ENCODE measurements around the gene GTF2F2.

- TF ChIP-seq EZH2phosphoT487 (IDR thresholded peaks at IDR 0.05; ENCODE audit: low read depth) (no peak), CTCF (IDR thresholded peaks at IDR 0.05; ENCODE audit: low read depth, low read length) (no peak)
These were observed 21.1 kb downstream of the GTF2F2 start for GRCh38 chr13:45141369-45141768.
